SK-N-SH treated with all-trans-retinoic acid at 6 μM for 48 hours (cell line): ENCODE results near the gene SLC30A2.

Source experiments
- ATAC-seq: fragments of 200-7000 bp; cut with Tn5 transposase; 3 replicates; pipeline ENCODE4 v1.9.1; 2020; ENCODE audit warnings: mild to moderate bottlenecking, moderate library complexity
- ARNTL ChIP-seq: fragments of 450-650 bp; formaldehyde crosslinking; IDR thresholded peaks from 2 replicates; pipeline ENCODE4 v1.5.0; 2020; ENCODE audit warnings: low read depth, mild to moderate bottlenecking, moderate library complexity, borderline replicate concordance
- CSDC2 ChIP-seq: fragments of 250-450 bp; sonication (Bioruptor Pico); IDR thresholded peaks from 2 replicates; pipeline ENCODE4 v1.5.0; 2020; ENCODE audit warnings: mild to moderate bottlenecking, moderate library complexity
- ESRRG ChIP-seq: fragments of 250-450 bp; sonication (Bioruptor Pico); IDR thresholded peaks from 2 replicates; pipeline ENCODE4 v1.6.1; 2021; ENCODE audit warnings: mild to moderate bottlenecking
- GLIS3 ChIP-seq: fragments of 250-450 bp; sonication (Bioruptor Pico); IDR thresholded peaks from 2 replicates; pipeline ENCODE4 v1.5.0; 2020; ENCODE audit warnings: mild to moderate bottlenecking, moderate library complexity
- ISL1 ChIP-seq: fragments of 250-450 bp; sonication (Bioruptor Pico); IDR thresholded peaks from 2 replicates; pipeline ENCODE4 v2.1.2; 2022; ENCODE audit warnings: mild to moderate bottlenecking, moderate library complexity
- OSR1 ChIP-seq: fragments of 250-450 bp; sonication (Bioruptor Pico); IDR thresholded peaks from 2 replicates; pipeline ENCODE4 v1.8.0; 2022; ENCODE audit warnings: moderate library complexity, mild to moderate bottlenecking, inconsistent platforms
- PPARA ChIP-seq: fragments of 250-450 bp; sonication (Bioruptor Pico); IDR thresholded peaks from 2 replicates; pipeline ENCODE4 v1.5.0; 2020; ENCODE audit warnings: mild to moderate bottlenecking, borderline replicate concordance
- RARB ChIP-seq: fragments of 250-450 bp; sonication (Bioruptor Pico); IDR thresholded peaks from 2 replicates; pipeline ENCODE4 v1.8.0; 2021; ENCODE audit warnings: mild to moderate bottlenecking, moderate library complexity
- SNAI2 ChIP-seq: fragments of 250-450 bp; sonication (Bioruptor Pico); IDR thresholded peaks from 2 replicates; pipeline ENCODE4 v1.5.0; 2020; ENCODE audit warnings: mild to moderate bottlenecking, moderate library complexity
- TCF4 ChIP-seq: fragments of 250-450 bp; sonication (Bioruptor Pico); IDR thresholded peaks from 2 replicates; pipeline ENCODE4 v1.8.0; 2021; ENCODE audit warnings: mild to moderate bottlenecking, moderate library complexity, borderline replicate concordance
- TOX ChIP-seq: fragments of 250-450 bp; sonication (Bioruptor Pico); IDR thresholded peaks from 2 replicates; pipeline ENCODE4 v1.8.0; 2021; ENCODE audit warnings: mild to moderate bottlenecking, moderate library complexity, borderline replicate concordance
- ZC3H10 ChIP-seq: fragments of 250-450 bp; sonication (Bioruptor Pico); IDR thresholded peaks from 2 replicates; pipeline ENCODE4 v1.5.1; 2021; ENCODE audit warnings: mild to moderate bottlenecking, moderate library complexity
- ZFP3 ChIP-seq: fragments of 250-450 bp; sonication (Bioruptor Pico); IDR thresholded peaks from 2 replicates; pipeline ENCODE4 v1.5.0; 2020; ENCODE audit warnings: mild to moderate bottlenecking, moderate library complexity
- ZFP30 ChIP-seq: fragments of 450-650 bp; formaldehyde crosslinking; IDR thresholded peaks from 2 replicates; pipeline ENCODE4 v1.5.0; 2022; ENCODE audit warnings: mild to moderate bottlenecking, moderate library complexity
- ZNF565 ChIP-seq: fragments of 450-650 bp; formaldehyde crosslinking; conservative IDR thresholded peaks from 2 replicates; pipeline ENCODE4 v1.5.0; 2020; ENCODE audit warnings: low read depth, mild to moderate bottlenecking, moderate library complexity
- ZNF70 ChIP-seq: fragments of 450-650 bp; formaldehyde crosslinking; IDR thresholded peaks from 2 replicates; pipeline ENCODE4 v1.5.0; 2020; ENCODE audit warnings: mild to moderate bottlenecking, moderate library complexity
- ZNF8 ChIP-seq: fragments of 450-650 bp; formaldehyde crosslinking; IDR thresholded peaks from 2 replicates; pipeline ENCODE4 v1.5.0; 2020; ENCODE audit warnings: mild to moderate bottlenecking, moderate library complexity
- TF ChIP-seq, protein P1 (sequence below): fragments of 250-450 bp; sonication (Bioruptor Pico); IDR thresholded peaks from 2 replicates; pipeline ENCODE4 v1.5.0; 2020; ENCODE audit warnings: mild to moderate bottlenecking, moderate library complexity
- TF ChIP-seq, protein P2 (sequence below): fragments of 250-450 bp; sonication (Bioruptor Pico); IDR thresholded peaks from 2 replicates; pipeline ENCODE4 v1.8.0; 2021; ENCODE audit warnings: low read depth, mild to moderate bottlenecking, moderate library complexity, borderline replicate concordance
- TF ChIP-seq, protein P3 (sequence below): fragments of 250-450 bp; sonication (Bioruptor Pico); IDR thresholded peaks from 2 replicates; pipeline ENCODE4 v1.8.0; 2020; ENCODE audit warnings: mild to moderate bottlenecking, moderate library complexity, borderline replicate concordance
- TF ChIP-seq, protein P4 (sequence below): fragments of 250-450 bp; sonication (Bioruptor Pico); IDR thresholded peaks from 2 replicates; pipeline ENCODE4 v1.5.1; 2021; ENCODE audit warnings: mild to moderate bottlenecking, moderate library complexity
- TF ChIP-seq, protein P5 (sequence below): fragments of 250-450 bp; sonication (Bioruptor Pico); IDR thresholded peaks from 2 replicates; pipeline ENCODE4 v1.5.1; 2020; ENCODE audit warnings: low read depth, mild to moderate bottlenecking, moderate library complexity

The SLC30A2 gene

DNA sequence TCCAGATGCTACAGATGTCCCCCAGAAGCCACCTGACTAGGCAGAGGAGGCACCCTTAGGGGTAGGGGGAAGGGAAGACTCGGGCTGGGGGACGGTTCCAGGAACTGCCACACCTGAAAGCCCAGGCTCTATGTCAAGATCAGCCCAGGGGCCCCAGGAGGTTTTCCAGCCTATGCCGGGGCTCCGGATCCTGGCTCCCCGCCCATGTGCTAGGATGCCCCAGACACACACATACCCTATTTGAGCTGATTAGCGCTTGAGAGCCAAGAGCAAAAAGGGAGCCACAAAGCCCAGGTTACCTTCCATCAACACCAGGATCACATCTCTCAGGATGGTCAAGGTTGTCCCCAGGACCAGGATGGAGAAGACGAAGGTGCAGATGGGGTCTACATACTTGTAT, 4.5 kb downstream of the SLC30A2 start:
- TF ChIP-seq RARB (CRISPR knock-in tag), result no peak
- TF ChIP-seq ZFP3 (CRISPR knock-in tag), result no peak
- TF ChIP-seq ESRRG (CRISPR knock-in tag), result no peak
- no peak for TF ChIP-seq ZNF8 (CRISPR knock-in tag)
- no peak for TF ChIP-seq SNAI2
- no peak for TF ChIP-seq ARNTL (CRISPR knock-in tag)
- no peak for TF ChIP-seq ZC3H10 (CRISPR knock-in tag)
- no peak for TF ChIP-seq CSDC2 (CRISPR knock-in tag)
- no peak for TF ChIP-seq TCF4 (CRISPR knock-in tag)
- TF ChIP-seq PPARA (CRISPR knock-in tag), result no peak
- TF ChIP-seq, protein P1, sequence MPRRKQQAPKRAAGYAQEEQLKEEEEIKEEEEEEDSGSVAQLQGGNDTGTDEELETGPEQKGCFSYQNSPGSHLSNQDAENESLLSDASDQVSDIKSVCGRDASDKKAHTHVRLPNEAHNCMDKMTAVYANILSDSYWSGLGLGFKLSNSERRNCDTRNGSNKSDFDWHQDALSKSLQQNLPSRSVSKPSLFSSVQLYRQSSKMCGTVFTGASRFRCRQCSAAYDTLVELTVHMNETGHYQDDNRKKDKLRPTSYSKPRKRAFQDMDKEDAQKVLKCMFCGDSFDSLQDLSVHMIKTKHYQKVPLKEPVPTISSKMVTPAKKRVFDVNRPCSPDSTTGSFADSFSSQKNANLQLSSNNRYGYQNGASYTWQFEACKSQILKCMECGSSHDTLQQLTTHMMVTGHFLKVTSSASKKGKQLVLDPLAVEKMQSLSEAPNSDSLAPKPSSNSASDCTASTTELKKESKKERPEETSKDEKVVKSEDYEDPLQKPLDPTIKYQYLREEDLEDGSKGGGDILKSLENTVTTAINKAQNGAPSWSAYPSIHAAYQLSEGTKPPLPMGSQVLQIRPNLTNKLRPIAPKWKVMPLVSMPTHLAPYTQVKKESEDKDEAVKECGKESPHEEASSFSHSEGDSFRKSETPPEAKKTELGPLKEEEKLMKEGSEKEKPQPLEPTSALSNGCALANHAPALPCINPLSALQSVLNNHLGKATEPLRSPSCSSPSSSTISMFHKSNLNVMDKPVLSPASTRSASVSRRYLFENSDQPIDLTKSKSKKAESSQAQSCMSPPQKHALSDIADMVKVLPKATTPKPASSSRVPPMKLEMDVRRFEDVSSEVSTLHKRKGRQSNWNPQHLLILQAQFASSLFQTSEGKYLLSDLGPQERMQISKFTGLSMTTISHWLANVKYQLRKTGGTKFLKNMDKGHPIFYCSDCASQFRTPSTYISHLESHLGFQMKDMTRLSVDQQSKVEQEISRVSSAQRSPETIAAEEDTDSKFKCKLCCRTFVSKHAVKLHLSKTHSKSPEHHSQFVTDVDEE (CRISPR knock-in tag), result no peak
- TF ChIP-seq ISL1, result no peak
- TF ChIP-seq TOX, result no peak
- no peak for TF ChIP-seq ZNF70
- no peak for ATAC-seq

DNA sequence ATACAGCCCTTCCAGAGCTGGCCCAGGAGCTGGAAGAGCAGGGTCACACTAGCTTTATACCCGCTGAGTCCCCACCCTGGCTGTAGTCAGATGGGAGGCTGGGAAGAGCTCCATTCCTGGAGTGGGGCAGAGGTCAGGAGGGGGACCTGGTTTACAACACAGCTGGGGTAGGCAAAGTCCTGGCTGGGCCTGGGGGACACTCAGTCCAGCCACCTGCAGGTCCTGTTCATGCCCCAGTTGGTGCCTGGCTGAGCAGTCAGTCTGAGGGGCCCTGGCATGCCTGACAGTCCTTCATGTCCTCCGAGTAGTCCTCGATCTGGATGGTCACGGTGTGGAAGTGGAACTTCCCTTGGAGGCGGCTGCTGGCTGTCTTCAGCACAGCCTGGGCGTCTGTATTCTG, 7.0 kb downstream of the SLC30A2 start:
- no peak for TF ChIP-seq ESRRG (CRISPR knock-in tag)
- TF ChIP-seq, protein P1 (CRISPR knock-in tag), result no peak
- no peak for TF ChIP-seq ZFP30
- no peak for TF ChIP-seq OSR1 (CRISPR knock-in tag)
- no peak for TF ChIP-seq ZNF70
- TF ChIP-seq ISL1, result no peak
- TF ChIP-seq, protein P2, sequence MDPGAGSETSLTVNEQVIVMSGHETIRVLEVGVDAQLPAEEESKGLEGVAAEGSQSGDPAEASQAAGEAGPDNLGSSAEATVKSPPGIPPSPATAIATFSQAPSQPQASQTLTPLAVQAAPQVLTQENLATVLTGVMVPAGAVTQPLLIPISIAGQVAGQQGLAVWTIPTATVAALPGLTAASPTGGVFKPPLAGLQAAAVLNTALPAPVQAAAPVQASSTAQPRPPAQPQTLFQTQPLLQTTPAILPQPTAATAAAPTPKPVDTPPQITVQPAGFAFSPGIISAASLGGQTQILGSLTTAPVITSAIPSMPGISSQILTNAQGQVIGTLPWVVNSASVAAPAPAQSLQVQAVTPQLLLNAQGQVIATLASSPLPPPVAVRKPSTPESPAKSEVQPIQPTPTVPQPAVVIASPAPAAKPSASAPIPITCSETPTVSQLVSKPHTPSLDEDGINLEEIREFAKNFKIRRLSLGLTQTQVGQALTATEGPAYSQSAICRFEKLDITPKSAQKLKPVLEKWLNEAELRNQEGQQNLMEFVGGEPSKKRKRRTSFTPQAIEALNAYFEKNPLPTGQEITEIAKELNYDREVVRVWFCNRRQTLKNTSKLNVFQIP, result no peak
- TF ChIP-seq, protein P3, sequence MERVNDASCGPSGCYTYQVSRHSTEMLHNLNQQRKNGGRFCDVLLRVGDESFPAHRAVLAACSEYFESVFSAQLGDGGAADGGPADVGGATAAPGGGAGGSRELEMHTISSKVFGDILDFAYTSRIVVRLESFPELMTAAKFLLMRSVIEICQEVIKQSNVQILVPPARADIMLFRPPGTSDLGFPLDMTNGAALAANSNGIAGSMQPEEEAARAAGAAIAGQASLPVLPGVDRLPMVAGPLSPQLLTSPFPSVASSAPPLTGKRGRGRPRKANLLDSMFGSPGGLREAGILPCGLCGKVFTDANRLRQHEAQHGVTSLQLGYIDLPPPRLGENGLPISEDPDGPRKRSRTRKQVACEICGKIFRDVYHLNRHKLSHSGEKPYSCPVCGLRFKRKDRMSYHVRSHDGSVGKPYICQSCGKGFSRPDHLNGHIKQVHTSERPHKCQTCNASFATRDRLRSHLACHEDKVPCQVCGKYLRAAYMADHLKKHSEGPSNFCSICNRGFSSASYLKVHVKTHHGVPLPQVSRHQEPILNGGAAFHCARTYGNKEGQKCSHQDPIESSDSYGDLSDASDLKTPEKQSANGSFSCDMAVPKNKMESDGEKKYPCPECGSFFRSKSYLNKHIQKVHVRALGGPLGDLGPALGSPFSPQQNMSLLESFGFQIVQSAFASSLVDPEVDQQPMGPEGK (CRISPR knock-in tag), result no peak
- ATAC-seq, result no peak

DNA sequence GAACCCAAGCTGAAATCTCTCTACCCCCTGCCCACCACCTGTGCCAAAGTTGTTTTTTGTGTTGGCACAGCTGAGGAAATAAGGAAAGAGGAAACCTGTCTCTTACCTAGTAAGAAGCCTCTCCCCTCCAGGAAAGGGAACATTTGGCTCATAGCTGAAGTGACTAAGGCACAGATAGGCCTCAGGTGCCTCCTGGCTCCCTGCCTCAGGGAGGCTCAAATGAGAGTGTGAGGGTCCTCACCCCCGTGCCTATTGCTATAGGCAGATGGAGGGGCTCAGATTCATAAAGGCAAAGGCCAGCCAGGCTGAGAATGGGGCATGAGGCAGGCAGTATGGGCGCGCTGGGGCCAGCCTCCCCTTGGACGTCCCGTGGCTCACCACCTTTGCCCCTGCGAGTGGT, 7.4 kb downstream of the SLC30A2 start:
- no peak for TF ChIP-seq TCF4 (CRISPR knock-in tag)
- no peak for TF ChIP-seq CSDC2 (CRISPR knock-in tag)
- TF ChIP-seq, protein P2, result no peak
- no peak for TF ChIP-seq ZNF8 (CRISPR knock-in tag)
- TF ChIP-seq RARB (CRISPR knock-in tag), result no peak
- TF ChIP-seq SNAI2, result no peak
- no peak for TF ChIP-seq ESRRG (CRISPR knock-in tag)
- TF ChIP-seq ISL1, result no peak
- no peak for TF ChIP-seq TOX
- TF ChIP-seq, protein P4, sequence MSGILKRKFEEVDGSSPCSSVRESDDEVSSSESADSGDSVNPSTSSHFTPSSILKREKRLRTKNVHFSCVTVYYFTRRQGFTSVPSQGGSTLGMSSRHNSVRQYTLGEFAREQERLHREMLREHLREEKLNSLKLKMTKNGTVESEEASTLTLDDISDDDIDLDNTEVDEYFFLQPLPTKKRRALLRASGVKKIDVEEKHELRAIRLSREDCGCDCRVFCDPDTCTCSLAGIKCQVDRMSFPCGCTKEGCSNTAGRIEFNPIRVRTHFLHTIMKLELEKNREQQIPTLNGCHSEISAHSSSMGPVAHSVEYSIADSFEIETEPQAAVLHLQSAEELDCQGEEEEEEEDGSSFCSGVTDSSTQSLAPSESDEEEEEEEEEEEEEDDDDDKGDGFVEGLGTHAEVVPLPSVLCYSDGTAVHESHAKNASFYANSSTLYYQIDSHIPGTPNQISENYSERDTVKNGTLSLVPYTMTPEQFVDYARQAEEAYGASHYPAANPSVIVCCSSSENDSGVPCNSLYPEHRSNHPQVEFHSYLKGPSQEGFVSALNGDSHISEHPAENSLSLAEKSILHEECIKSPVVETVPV (CRISPR knock-in tag), result no peak
- TF ChIP-seq ZFP30, result no peak
- no peak for TF ChIP-seq GLIS3
- TF ChIP-seq ZNF565 (CRISPR knock-in tag), result no peak
- TF ChIP-seq, protein P3 (CRISPR knock-in tag), result no peak
- no peak for TF ChIP-seq ZC3H10 (CRISPR knock-in tag)
- no peak for TF ChIP-seq PPARA (CRISPR knock-in tag)
- TF ChIP-seq, protein P5, sequence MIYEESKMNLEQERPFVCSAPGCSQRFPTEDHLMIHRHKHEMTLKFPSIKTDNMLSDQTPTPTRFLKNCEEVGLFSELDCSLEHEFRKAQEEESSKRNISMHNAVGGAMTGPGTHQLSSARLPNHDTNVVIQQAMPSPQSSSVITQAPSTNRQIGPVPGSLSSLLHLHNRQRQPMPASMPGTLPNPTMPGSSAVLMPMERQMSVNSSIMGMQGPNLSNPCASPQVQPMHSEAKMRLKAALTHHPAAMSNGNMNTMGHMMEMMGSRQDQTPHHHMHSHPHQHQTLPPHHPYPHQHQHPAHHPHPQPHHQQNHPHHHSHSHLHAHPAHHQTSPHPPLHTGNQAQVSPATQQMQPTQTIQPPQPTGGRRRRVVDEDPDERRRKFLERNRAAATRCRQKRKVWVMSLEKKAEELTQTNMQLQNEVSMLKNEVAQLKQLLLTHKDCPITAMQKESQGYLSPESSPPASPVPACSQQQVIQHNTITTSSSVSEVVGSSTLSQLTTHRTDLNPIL (CRISPR knock-in tag), result no peak
- no peak for ATAC-seq
